Gastroesophageal sphincter (tissue), 3 donors: ENCODE data around the gene PATL1.

ENCODE experiments used
- POLR2AphosphoS5 ChIP-seq: sonication (generic); formaldehyde crosslinking; IDR thresholded peaks from one replicate; pipeline ENCODE4 v1.6.1; 2017; ENCODE audit warnings: antibody characterized with exemption
- TF ChIP-seq, protein P1 (sequence below), 4 experiments: fragments of 200-600 bp in 2 of 4; fragments of 450-650 bp in 2 of 4; sonication (generic) in 1 of 4; IDR thresholded peaks; one replicate each; pipeline ENCODE4 v1.5.1; 2017 to 2019; ENCODE audit warnings: antibody characterized with exemption in 4 of 4, mild to moderate bottlenecking in 2 of 4, moderate library complexity in 2 of 4

- TF ChIP-seq, protein P1, sequence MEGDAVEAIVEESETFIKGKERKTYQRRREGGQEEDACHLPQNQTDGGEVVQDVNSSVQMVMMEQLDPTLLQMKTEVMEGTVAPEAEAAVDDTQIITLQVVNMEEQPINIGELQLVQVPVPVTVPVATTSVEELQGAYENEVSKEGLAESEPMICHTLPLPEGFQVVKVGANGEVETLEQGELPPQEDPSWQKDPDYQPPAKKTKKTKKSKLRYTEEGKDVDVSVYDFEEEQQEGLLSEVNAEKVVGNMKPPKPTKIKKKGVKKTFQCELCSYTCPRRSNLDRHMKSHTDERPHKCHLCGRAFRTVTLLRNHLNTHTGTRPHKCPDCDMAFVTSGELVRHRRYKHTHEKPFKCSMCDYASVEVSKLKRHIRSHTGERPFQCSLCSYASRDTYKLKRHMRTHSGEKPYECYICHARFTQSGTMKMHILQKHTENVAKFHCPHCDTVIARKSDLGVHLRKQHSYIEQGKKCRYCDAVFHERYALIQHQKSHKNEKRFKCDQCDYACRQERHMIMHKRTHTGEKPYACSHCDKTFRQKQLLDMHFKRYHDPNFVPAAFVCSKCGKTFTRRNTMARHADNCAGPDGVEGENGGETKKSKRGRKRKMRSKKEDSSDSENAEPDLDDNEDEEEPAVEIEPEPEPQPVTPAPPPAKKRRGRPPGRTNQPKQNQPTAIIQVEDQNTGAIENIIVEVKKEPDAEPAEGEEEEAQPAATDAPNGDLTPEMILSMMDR (IDR thresholded peaks at IDR 0.05) = no peak
- no peak for TF ChIP-seq POLR2AphosphoS5
These were observed 41.5 kb upstream of the PATL1 start for GRCh38 chr11:59710136-59710847.
